HG03060 (cell line): Measurements from ENCODE around the gene PPP5C.
"Not testable (repeated sequence)": the region's sequence is repeated elsewhere in the genome, so short reads cannot be mapped to it uniquely, and the experiment has no call there.

Experiments used
- ATAC-seq: cut with Tn5 transposase; IDR thresholded peaks from one replicate; pipeline ENCODE4 v1.9.1; 2021; ENCODE audit warnings: low read depth, moderate number of reproducible peaks; ENCODE audit not compliant: unreplicated experiment

PPP5C gene

DNA sequence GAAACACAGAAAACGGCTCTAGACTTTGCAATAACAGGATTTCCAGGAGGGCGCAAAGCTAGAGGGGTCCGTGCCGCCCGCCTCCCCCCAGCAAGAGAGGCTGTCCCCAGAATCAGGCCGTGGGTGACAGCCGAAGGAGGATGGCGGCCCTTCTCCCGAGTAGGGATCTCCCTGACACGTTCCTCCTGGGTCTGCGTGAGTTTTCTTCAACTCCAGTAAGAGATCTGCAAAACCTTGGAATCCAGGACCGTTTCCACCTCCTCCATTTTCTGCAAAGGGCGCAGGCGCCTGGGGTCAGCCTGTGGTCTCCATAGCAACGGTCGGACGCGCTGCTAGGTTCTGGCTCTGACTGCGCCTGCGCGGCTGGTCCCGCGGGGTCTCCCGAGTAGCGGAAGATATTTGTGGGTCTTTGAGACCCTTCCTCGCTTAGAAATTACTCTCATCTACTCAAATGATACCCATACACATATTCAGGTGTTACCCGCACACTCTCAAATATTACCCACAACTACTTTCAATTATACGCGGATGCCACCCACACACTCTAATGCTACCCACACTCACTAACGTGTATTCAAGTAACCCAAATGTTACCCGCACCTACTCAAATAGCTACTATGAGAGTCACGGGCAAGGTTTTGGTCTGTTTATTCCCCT is 79.7 kb downstream of the PPP5C start:
- ATAC-seq, result no peak

DNA sequence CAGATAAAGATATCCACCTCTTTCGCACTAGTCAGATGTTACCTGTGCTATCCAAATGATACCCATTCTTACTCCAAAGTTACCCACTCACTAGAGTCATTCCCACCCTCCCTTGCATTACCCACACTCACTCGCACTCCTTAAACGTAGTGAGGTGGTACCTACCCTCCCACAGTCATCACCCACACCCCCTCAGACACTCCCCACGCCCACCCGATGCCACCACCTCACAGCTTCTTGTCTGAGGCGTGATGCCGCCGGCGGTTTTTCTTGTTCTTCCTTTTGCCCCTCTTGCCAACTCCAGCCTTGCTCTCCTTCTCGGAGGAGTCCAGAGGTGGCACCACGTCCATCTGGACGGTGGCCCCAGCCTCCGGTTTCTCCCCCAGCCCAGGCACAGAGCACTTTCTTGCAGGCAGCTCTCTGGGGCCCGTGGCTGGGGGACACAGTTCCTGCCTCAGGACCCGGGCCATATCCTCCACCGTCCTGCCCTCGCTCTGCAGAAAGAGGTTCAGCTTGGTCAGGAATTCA is 80.7 kb downstream of the PPP5C start:
- ATAC-seq, result no peak

DNA sequence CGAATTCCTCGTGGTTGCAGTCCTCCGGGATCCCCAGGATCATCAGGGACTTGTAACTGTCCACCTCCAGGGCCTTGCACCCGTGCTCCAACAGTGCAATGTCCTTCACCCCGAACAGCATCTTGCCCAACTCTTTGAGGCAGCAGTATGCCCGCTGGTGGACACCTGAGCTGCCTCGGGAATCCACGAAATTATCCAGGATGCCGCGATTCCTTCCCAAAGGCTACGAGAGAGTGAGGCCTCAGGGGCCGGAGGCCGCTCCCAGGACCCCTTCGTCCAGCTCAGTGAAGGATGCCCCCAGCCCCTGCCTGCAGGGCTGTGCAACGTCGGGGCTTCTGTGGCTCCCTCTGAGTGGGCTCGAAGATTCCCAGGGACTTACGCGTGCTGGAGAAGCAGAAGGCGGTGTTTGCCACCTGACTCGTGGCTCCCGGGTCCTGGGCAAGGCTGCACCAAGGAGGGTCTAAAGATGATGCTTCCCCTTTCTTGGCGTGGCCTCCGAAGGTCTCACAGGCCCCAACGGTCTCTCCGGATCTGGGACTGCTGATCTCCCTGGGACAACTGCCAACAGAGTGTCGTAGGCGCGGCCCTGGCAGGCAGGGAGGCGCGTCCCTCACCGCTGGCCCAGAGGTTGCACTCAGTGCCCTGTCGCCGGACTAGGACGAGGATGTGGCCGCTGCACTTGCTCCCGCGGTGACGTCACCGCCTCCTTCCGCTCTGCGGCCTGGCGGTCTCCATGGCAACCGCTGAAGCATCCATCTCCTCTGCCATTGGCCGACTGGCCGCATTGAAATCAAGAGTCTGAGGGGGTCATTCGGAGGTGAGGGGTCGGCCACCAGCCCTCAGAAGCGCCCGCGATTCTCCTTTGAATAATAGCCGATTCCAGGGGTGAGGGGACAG is 81.6 kb downstream of the PPP5C start, which contains the start of gene PNMA8C:
Gene PNMA8C (minus strand): TSS at position 698 of the 897 bp plus-strand sequence. CDS start 577 bp downstream, at position 121.
- ATAC-seq, result no peak

DNA sequence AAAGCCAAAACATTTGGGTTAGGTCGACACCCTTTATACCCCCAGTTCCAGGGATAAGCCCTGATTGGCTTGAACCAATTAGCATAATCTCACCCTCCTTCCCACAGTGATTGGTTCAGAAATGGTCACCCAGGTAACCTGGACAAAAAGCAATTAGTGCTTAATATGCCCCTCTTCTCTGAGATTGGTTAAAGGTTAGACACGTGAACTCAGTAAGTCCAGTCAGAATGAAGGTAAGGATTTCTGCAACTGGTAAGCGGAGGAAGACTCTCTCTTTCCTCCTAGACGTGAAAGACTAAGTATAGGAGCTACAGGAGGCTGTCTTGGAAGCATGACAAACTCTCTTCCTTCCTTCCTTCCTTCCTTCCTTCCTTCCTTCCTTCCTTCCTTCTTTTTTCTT is 83.1 kb downstream of the PPP5C start:
- ATAC-seq, result no peak

DNA sequence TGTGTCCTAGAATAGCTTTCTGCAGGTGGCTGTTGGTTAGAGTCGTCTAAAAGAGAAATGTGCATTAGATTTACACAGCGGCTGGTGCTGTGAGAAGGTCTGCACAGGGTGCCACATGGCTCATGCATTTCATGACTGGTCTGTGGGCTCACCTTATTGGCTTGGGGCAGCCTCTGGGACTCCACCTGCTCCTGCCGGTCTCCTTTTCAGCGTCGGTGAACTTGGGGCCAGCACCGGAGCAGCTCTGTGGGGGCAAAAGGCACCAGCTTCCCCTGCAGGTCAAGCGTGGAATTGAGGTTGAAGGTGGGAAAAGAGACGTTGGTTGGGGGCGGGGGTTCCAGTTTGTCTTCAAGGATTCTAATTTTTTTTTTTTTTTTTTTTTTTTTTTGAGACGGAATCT is 84.9 kb downstream of the PPP5C start:
- ATAC-seq, result no peak

DNA sequence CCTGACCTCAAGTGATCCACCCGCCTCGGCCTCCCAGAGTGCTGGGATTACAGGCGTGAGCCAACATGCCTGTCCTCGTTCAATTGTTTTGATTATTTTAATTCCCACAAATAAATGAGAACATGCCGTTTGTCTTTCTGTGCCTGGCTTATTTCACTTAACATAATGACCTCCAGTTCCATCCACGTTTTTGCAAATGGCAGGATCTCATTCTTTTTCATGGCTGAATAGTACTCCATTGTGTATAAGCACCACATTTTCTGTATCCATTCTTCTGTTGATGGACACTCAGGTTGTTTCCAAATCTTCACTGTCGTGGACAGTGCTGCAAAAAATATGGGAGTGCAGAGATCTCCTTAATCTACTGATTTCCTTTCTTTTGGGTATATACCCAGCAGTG is 86.6 kb downstream of the PPP5C start:
- ATAC-seq, result not testable (repeated sequence)

DNA sequence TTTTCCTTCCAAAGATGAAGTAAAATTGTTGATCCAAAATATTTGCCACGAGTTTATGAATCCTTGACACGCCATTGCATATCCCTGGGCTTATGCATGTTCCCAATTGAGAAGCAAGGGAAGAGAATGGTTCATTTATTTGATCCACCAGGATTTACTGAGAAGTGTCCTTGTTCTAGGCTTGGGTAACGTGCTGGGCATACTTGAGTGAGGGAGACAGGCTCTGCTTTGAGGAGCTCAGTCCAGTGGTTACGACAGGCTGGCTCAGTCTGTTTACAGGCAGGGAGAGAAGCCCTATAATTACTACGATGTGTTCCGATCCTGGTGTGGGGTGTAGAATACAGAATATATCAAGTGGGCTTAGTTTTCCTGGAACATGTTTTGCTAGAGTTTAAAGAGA is 88.1 kb downstream of the PPP5C start:
- no peak for ATAC-seq

DNA sequence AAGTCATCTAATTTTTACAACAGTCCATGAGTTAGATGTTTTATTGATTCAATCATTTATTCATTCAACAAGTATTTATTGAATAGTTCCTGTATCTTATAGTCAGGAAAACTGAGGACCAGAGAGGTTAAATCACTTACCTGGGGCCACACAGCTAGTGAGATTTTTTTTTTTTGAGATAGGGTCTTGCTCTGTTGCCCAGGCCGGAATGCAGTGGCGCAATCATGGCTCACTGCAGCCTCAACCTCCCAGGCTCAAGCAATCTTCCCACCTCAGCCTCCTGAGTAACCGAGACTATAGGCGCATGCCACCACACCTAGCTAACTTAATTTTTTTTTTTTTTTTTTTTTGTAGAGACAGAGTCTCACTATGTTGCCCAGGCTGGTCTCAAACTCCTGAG is 88.8 kb downstream of the PPP5C start:
- ATAC-seq, result not testable (repeated sequence)
